Duodenal mucosa (tissue), 2 donors: ENCODE results near the gene TMC4.
A peak's percentile ranks its signal among the peaks of the same experiment; 100 is the strongest.

Experiments
- H3K27ac ChIP-seq: one replicate; pipeline ENCODE4 v1.7.0; 2013; ENCODE audit warnings: low read depth, low read length
- H3K27me3 ChIP-seq, 2 donors: one replicate each; pipeline ENCODE4 v1.7.0; 2013; ENCODE audit warnings: low read length in 2 of 2, control low read depth in 1 of 2; ENCODE audit not compliant: insufficient read depth in 2 of 2, control insufficient read depth in 1 of 2
- H3K36me3 ChIP-seq, 2 donors: one replicate each; pipeline ENCODE4 v1.7.0; 2013; ENCODE audit warnings: low read length in 2 of 2, control low read depth in 1 of 2; ENCODE audit not compliant: insufficient read depth in 2 of 2, control insufficient read depth in 1 of 2
- H3K4me1 ChIP-seq, 2 donors: one replicate each; pipeline ENCODE4 v1.7.0; 2013; ENCODE audit warnings: low read length in 2 of 2, control low read depth in 1 of 2; ENCODE audit not compliant: insufficient read depth in 2 of 2, control insufficient read depth in 1 of 2
- H3K4me3 ChIP-seq, 2 donors: one replicate each; pipeline ENCODE4 v1.7.0; 2013; ENCODE audit warnings: low read length in 2 of 2, low read depth in 1 of 2
- H3K9ac ChIP-seq, 2 donors: one replicate each; pipeline ENCODE4 v1.7.0; 2013; ENCODE audit warnings: low read length in 2 of 2, low read depth in 1 of 2
- H3K9me3 ChIP-seq, 2 donors: one replicate each; pipeline ENCODE4 v1.7.0; 2013; ENCODE audit warnings: low read length in 2 of 2, control low read depth in 1 of 2; ENCODE audit not compliant: control insufficient read depth in 1 of 2

TMC4 gene

DNA sequence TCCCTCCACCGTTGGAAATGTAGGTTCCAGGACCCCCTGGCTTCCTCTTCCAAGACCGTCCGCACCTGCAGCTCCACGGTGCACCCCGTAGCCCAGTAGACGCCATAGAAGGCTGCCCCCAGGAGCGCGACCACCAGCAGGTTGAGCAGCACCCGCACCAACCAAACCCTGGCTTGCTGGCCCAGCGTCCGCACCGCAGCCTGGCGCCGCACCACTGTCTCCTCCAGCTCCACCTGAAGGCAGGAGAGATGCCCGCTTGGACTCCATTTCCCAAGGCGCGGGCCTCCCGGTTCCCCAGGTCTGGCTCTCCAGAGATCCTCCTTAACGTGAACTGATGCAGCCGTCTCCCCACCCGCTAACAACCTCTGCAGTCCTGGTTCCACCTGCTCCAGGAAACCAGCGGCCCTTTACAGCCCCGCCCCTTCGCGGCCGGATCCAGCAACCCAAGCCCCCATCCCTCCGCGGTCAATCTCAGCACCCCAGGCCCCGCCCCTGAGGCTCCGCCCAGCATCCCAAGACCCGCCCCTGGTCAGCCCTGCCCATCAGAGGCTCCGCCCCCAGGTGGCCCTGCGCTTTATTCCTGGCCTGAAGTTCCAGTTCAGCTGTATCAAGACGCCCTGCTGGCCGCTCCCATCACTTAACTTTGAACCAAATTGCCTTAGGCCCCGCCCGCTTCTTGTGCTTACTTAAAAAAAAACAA lies 8.4 kb downstream of the TMC4 start:
- H3K36me3 ChIP-seq, result no peaks in the 10 kb centered on the region
- H3K9me3 ChIP-seq, result no peaks in the 10 kb centered on the region
- no peak overlapping the region for H3K9ac ChIP-seq
- H3K27me3 ChIP-seq, result no peaks in the 10 kb centered on the region
- peak overlapping the region; percentile 5 to 50 for H3K4me3 ChIP-seq
- no peak overlapping the region for H3K27ac ChIP-seq
- H3K4me1 ChIP-seq, result peaks cover 30 to 42% of the 10 kb centered on the region in 2 donors

DNA sequence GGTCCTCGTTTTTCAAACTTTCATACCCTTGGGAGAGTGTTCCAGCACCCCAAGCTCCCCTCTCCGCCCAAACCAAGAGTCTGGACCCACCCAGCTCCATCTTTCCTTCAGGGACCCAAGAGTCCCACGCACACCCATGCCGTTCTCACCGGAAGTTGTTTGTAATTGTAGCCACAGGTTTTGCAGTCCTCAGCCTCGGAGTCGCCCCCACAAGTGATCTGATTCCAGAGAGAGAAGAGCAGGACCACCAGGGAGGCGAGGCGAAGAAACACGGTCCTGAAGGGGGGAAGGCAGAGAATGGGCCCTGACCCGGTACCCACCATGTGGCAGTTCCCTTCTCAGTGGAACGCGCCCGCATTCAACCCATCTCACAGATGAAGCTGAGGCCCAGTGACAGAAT lies 10.1 kb downstream of the TMC4 start:
- Histone ChIP-seq H3K4me3 (peak overlapping the region; percentile 63), H3K4me1 (peaks cover 36 to 53% of the 10 kb centered on the region in 2 donors), H3K9ac (peak overlapping the region; percentile 51 to 61), H3K27ac (peak overlapping the region; percentile 13), H3K9me3 (no peaks in the 10 kb centered on the region), H3K36me3 (peaks cover 3 to 4% of the 10 kb centered on the region in 2 donors), H3K27me3 (no peaks in the 10 kb centered on the region)

DNA sequence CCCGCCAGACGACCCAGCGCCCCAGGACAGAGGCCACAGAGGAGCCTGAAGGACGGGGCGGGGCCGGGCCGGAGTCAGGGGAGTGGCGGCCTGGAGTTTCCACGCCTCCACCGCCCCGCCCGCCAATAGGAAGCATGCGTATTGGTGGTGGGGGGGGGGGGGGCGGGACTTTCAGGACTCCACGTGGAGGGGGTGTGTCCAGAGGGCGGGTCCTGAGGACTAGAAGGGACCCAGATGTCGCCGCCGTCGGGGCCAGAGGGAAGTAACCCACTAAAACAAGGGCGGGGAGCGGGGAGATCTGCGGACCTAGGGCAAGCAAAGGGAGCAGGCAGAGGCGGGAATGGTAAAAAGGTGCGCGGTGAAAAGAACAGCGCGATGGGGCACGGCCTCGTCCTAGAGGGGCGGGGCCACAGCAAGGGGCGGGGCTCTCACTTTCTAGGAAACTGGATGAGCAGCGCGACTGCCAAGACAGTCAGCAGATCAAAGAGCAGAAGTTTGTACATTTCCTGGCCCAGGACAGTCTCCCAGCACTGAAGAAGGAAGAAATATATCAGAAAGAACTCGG lies 10.6 kb downstream of the TMC4 start:
- H3K4me1 ChIP-seq, result peaks cover 36 to 53% of the 10 kb centered on the region in 2 donors
- peak overlapping the region; percentile 63 for H3K4me3 ChIP-seq
- peaks cover 5 to 9% of the 10 kb centered on the region in 2 donors for H3K36me3 ChIP-seq
- H3K27me3 ChIP-seq, result no peaks in the 10 kb centered on the region
- no peaks in the 10 kb centered on the region for H3K9me3 ChIP-seq
- H3K9ac ChIP-seq, result peak overlapping the region; percentile 51 to 61
- peak overlapping the region; percentile 64 for H3K27ac ChIP-seq

DNA sequence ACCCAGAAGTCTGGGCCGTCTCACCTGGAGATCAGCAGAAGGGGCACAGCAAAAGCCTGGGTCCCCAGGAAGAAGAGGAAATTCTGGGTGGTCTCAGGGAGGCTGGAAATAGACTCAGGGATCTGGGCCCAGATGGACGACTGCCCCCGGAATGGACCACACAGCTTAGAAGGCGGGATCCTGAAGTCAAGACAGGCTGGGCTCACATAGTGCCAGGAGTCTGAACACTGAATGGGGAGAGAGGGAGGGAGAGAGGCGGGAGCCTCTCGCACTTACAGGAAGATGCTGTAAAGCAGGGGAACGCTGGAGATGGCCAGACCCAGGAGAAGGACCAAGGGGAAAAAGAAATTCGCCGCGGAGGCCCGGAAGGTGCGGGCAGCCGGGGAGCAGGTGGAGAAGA lies 12.1 kb downstream of the TMC4 start:
- peak overlapping the region; percentile 68 to 79 for H3K4me3 ChIP-seq
- no peaks in the 10 kb centered on the region for H3K9me3 ChIP-seq
- peaks cover 35 to 52% of the 10 kb centered on the region in 2 donors for H3K4me1 ChIP-seq
- peak overlapping the region; percentile 57 to 85 for H3K9ac ChIP-seq
- no peaks in the 10 kb centered on the region for H3K27me3 ChIP-seq
- peaks cover 12 to 24% of the 10 kb centered on the region in 2 donors for H3K36me3 ChIP-seq
- H3K27ac ChIP-seq, result no peak overlapping the region

DNA sequence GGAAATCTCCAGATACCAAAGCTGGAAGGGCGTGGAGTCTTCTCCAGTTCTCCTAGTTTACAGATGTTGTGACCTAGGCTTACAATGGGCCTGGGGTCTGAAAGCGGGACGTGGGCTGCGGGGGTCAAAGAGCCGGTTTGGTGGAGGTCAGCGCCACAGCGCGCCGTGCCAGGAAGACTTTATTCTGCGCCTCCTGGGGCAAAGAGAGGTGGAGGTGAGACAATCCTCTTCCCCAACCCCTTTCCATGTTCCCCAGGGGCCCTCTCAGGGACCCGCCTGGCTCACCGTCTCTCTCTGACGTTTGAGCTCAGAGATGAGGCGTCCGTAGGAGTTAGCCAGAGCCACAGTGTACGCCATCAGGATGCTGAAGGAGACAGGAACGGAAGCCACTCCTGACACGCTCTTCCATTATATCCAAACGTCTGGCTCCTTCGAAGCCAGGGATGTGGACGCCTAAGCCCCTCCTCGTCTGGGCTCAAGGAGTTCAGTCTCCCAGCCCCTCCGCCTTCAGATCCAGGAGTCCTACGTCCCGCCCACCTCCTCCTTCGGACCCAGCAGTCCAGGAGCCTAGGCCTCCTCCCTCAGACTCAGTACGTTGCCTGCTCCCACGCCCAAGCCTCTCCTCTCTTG lies 12.7 kb downstream of the TMC4 start:
- peak overlapping the region; percentile 61 for H3K27ac ChIP-seq
- H3K27me3 ChIP-seq, result no peaks in the 10 kb centered on the region
- H3K36me3 ChIP-seq, result peaks cover 16 to 29% of the 10 kb centered on the region in 2 donors
- peak overlapping the region; percentile 68 to 79 for H3K4me3 ChIP-seq
- peaks cover 30 to 47% of the 10 kb centered on the region in 2 donors for H3K4me1 ChIP-seq
- no peaks in the 10 kb centered on the region for H3K9me3 ChIP-seq
- peak overlapping the region; percentile 57 to 85 for H3K9ac ChIP-seq

DNA sequence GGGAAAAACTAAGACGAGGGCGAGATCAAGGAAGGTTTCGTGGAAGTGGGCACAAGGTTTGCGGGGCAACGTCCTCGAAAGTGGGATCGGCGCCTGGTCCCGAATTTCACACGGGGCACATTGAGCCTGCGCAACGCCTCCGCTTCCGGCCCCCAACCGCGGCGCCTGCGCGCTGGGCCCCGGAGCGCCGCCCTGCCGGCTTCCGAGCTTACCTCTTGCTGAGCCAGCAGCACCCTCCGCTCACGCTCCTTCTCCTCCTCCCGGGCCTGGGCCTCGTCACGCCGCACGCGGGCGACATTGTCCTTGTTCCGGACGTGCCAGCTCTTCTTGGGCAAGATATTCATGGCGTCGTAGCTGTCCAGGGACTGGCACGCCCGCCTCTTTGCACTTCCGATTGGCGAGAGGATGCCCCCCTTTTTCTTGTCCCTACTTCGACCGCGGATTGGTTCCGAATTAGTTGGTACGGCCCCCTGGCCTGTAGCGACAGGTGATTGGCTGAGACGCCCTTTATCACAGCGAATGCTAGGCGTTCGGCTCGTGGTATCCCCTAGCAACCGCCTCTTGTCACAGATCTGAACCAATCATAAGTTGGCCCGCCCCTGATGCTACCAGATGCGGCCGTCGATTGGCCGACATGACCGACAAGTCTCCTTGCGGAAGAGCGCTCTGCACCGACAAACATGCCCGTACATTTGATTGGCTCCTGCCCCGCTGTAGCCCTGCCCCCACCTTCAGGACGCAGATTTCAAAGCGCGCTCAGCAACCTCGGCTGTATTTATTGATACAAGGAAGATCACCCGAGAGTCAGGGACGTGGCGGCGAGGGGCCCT lies 13.4 kb downstream of the TMC4 start, which contains the start of gene LENG1:
TSS of gene LENG1 (minus strand) at position 370 of the 830 bp plus-strand sequence. CDS start at position 344, 26 bp downstream.
- peak within 1 kb of the TSS; percentile 96 for H3K27ac ChIP-seq
- H3K36me3 ChIP-seq, result peaks cover 22 to 37% of the 10 kb centered on the region in 2 donors
- H3K4me3 ChIP-seq, result peak within 1 kb of the TSS; percentile 85 to 96
- H3K9ac ChIP-seq, result peak within 1 kb of the TSS; percentile 71 to 92
- no peaks in the 10 kb centered on the region for H3K27me3 ChIP-seq
- H3K4me1 ChIP-seq, result peaks cover 34 to 41% of the 10 kb centered on the region in 2 donors
- no peaks in the 10 kb centered on the region for H3K9me3 ChIP-seq

DNA sequence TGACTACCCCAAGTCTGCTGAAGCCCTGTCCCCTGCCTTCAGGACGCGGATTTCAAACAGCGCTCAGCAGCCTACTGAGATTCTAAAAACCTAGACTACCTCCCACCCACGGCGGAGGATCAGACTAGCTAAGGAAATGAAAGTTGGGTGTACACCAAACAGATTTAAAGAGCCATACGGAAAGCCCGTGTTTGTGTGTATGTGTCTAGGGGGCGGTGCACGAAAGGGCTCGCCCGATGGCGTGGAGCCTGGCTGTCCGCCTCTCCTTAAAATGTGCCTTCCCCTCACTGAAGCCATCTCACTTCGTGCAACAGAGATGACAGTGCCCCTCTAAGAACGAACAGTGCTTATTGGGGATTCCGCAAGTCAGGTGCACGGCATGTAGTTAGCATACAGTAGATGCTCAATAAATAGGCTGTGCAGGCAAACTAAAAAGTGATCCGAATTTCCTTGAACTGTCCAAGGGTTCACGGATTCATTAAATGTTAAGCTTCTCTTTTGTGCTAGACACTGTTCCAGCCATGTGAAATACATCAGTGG lies 14.1 kb downstream of the TMC4 start:
- peaks cover 29 to 44% of the 10 kb centered on the region in 2 donors for H3K36me3 ChIP-seq
- peak overlapping the region; percentile 96 for H3K27ac ChIP-seq
- peak overlapping the region; percentile 71 to 92 for H3K9ac ChIP-seq
- H3K4me1 ChIP-seq, result peaks cover 30 to 36% of the 10 kb centered on the region in 2 donors
- H3K27me3 ChIP-seq, result no peaks in the 10 kb centered on the region
- no peaks in the 10 kb centered on the region for H3K9me3 ChIP-seq
- H3K4me3 ChIP-seq, result peak overlapping the region; percentile 85 to 96

DNA sequence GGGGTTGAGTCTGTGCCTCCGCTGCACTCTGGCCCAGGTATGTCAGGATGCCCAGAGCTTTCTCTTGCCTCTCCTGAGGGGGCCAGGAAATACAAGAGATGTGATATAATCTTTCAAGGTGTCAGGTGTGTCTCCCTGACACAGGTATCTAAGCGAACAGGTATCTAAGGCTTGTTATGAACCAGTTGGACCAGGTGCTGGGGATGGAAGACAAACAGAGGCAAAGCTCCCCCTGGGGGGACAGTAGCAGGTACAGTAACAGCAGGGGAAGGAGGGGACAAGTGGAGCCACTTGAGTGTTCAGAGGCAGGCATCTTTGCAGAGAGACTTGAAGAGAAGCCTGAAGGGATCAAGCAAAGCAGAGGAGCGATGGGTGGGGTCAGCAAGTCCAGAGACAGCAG lies 16.0 kb downstream of the TMC4 start:
- peaks cover 24 to 30% of the 10 kb centered on the region in 2 donors for H3K4me1 ChIP-seq
- no peak overlapping the region for H3K9ac ChIP-seq
- no peaks in the 10 kb centered on the region for H3K9me3 ChIP-seq
- no peaks in the 10 kb centered on the region for H3K27me3 ChIP-seq
- no peak overlapping the region for H3K27ac ChIP-seq
- H3K4me3 ChIP-seq, result no peak overlapping the region
- H3K36me3 ChIP-seq, result peaks cover 46 to 63% of the 10 kb centered on the region in 2 donors

DNA sequence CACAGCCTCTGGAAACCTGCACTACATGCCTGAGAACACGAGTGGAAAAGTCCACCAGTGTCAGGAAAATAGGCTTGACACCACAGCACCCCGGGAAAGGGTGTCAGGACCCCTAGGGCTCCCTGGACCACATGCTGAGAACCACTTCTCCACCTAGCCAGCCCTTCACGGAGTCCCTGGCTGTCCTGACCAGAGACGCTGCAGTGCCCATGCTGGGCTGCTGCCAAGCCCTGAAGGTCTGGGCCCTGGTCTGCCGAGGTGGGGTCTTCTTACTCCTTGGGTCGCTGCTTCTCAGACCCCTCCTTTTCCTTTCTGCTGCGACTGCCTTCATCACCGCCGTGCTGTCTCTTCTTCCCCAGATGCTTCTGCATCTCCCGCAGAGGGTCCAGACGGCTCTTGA lies 16.5 kb downstream of the TMC4 start:
- Histone ChIP-seq H3K36me3 (peaks cover 50 to 68% of the 10 kb centered on the region in 2 donors), H3K4me3 (no peak overlapping the region), H3K4me1 (peaks cover 24 to 25% of the 10 kb centered on the region in 2 donors), H3K27me3 (no peaks in the 10 kb centered on the region), H3K27ac (no peak overlapping the region), H3K9ac (no peak overlapping the region), H3K9me3 (no peaks in the 10 kb centered on the region)
